Measurements from ENCODE around the gene SLC5A6.

SLC5A6 gene

GRCh38 chr2:27160191-27160590 is 51.9 kb downstream of the SLC5A6 start:
- no peak overlapping the region for H3K4me3 ChIP-seq (ENCODE audit: low read depth, low read length)
- TF ChIP-seq, protein P1, sequence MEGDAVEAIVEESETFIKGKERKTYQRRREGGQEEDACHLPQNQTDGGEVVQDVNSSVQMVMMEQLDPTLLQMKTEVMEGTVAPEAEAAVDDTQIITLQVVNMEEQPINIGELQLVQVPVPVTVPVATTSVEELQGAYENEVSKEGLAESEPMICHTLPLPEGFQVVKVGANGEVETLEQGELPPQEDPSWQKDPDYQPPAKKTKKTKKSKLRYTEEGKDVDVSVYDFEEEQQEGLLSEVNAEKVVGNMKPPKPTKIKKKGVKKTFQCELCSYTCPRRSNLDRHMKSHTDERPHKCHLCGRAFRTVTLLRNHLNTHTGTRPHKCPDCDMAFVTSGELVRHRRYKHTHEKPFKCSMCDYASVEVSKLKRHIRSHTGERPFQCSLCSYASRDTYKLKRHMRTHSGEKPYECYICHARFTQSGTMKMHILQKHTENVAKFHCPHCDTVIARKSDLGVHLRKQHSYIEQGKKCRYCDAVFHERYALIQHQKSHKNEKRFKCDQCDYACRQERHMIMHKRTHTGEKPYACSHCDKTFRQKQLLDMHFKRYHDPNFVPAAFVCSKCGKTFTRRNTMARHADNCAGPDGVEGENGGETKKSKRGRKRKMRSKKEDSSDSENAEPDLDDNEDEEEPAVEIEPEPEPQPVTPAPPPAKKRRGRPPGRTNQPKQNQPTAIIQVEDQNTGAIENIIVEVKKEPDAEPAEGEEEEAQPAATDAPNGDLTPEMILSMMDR (IDR thresholded peaks at IDR 0.05; ENCODE audit: borderline replicate concordance, insufficient read depth, low read depth, low read length): no peak

DNA sequence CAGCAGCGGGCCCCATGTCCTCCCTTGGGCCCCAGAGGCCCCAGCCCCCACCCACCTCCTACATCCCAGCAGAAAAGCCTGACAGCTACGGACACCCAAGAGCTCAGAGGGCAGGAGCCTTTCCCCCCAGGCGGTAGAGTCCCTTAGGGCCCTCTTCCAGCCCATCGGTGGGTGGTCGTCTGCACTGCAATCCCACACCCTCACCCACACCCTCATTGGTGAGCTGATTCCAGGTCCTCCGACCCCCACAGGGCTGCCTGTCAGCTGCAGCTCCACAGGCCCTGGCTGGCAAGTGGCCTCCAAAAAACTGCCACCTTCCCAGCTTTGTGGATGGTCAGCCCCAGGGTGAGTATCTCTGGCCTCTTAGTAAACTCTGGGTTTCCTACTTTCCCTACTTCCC is 52.8 kb downstream of the SLC5A6 start:
- TF ChIP-seq, protein P1 (IDR thresholded peaks at IDR 0.05; ENCODE audit: borderline replicate concordance, insufficient read depth, low read depth, low read length): no peak

DNA sequence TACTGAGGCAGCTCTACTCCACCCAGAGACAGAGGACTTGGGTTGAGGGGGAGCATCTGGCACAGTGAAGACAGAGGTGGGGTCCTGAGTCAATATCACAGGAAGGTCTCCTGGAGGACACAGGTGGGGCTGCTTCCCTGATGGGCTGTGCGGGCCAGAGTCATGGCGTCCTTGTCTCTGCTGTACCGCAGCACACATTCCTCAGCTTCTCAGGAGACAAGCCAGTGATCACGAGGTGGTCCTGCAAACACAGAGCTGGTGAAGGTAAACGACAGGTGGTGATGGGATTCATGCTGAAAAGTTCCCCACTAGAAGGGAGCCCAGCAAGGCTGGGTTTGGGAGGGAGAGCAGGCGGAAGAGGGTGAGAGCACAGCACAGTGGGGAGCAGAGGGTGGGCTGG is 53.6 kb downstream of the SLC5A6 start:
- H3K4me3 ChIP-seq (ENCODE audit: low read depth, low read length): no peak overlapping the region
- TF ChIP-seq, protein P1 (IDR thresholded peaks at IDR 0.05; ENCODE audit: borderline replicate concordance, insufficient read depth, low read depth, low read length): no peak

More for the DNA sequence above, 52.8 kb downstream of the SLC5A6 start:
- H3K4me3 ChIP-seq (ENCODE audit: low read depth, low read length): no peak overlapping the region

DNA sequence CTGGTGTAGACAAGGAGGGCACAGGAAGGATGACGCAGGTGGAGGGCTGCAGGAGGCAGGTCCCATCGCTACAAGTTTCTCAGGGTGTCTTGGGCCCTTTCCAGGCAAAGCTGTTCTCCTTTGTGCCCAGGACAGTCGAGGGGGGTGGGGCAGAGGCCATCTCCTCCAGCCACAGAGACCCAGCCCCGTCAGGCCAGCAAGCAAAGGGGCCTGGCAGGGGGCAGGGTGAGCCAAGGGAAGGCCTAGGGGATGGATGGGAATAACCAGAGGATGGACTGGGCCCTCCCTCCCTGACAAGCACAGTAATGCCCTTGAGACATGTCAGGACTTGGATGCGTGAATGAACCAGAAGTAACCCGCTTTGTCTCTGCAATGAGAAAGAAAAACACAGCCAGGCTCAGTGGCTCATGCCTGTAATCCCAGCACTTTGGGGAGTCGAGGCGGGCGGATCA is 57.0 kb downstream of the SLC5A6 start:
- TF ChIP-seq, protein P1 (IDR thresholded peaks at IDR 0.05; ENCODE audit: borderline replicate concordance, insufficient read depth, low read depth, low read length): no peak
- no peak overlapping the region for H3K4me3 ChIP-seq (ENCODE audit: low read depth, low read length)

DNA sequence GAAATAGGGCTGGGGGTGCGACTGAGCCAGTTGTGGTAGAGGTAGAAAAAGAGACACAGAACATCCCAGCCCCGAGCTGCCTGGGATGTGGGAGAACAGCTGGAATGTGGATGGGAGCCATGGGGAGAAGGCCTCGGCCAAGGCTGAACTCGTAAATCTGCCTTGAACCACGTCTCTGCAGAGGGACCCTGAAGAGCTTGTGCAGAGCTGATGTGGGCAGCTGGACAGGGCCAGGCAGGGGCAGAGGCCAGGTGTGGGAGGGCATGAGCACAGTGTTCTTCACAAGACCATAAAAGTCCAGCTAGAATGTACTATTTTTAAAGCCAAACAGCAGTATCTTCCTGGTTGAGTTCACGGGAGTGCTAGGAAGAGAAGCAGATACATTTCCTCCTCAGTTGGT is 57.6 kb downstream of the SLC5A6 start:
- H3K4me3 ChIP-seq (ENCODE audit: low read depth, low read length): no peak overlapping the region

GRCh38 chr2:27152796-27153464 is 59.1 kb downstream of the SLC5A6 start:
- no peak overlapping the region for H3K4me3 ChIP-seq (ENCODE audit: low read depth, low read length)
- TF ChIP-seq, protein P1 (IDR thresholded peaks at IDR 0.05; ENCODE audit: borderline replicate concordance, insufficient read depth, low read depth, low read length): no peak

More for the DNA sequence above, 57.6 kb downstream of the SLC5A6 start:
- TF ChIP-seq, protein P1 (IDR thresholded peaks at IDR 0.05; ENCODE audit: borderline replicate concordance, insufficient read depth, low read depth, low read length): no peak

DNA sequence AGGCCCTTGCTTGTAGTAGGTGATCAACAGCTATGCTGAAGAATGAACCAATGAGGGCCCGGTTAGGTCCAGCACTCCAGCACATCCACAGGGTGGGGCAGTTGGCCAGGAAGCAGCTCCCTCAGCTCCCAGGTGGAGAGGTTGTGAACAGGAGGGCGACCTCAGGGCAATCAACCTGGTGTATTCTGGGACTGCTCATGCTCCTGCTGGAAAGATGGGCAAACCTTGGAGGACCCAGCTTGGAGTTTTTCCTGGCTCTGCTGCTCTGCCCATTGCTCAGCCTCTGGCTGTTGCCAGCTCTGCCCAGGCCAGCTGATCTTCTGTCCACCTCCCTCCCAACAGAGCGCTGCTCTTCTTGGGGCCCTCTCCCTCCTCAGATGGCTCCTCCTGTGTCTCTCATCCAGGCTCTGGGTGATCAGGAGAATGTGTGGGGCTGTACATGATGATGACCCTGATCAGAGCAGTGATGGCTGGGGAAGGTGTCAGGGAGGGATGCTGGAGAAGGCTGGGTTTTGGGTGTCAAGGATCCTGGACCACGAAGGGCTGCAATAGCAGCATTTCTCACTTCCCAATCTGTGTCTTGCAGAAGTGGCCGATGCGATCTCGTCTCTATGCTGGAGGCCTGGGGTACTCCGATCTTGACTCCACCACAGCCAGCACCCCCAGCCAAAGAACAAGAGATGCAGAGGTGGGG is 59.8 kb downstream of the SLC5A6 start:
- no peak overlapping the region for H3K4me3 ChIP-seq (ENCODE audit: low read depth, low read length)
- TF ChIP-seq, protein P1 (IDR thresholded peaks at IDR 0.05; ENCODE audit: borderline replicate concordance, insufficient read depth, low read depth, low read length): no peak

Measured in GM12875 (cell line).